Subcutaneous abdominal adipose tissue (tissue), 5 donors: ENCODE measurements around the gene SREBF2.

Experiments
- H3K27ac ChIP-seq: one replicate; pipeline ENCODE4 v1.7.0; 2013; ENCODE audit warnings: low read depth, mild to moderate bottlenecking, inconsistent platforms, low read length, moderate library complexity
- H3K27me3 ChIP-seq, 5 donors: one replicate each; pipeline ENCODE4 v1.7.0; 2013; ENCODE audit warnings: low read length in 5 of 5, inconsistent platforms in 1 of 5; ENCODE audit not compliant: control insufficient read depth in 5 of 5, insufficient read depth in 4 of 5
- H3K36me3 ChIP-seq, 5 donors: one replicate each; pipeline ENCODE4 v1.7.0; 2013; ENCODE audit warnings: low read length in 5 of 5; ENCODE audit not compliant: control insufficient read depth in 5 of 5, insufficient read depth in 5 of 5
- H3K4me1 ChIP-seq, 5 donors: one replicate each; pipeline ENCODE4 v1.7.0; 2013; ENCODE audit warnings: low read length in 5 of 5, mild to moderate bottlenecking in 3 of 5, moderate library complexity in 1 of 5; ENCODE audit not compliant: control insufficient read depth in 5 of 5, insufficient read depth in 5 of 5
- H3K4me3 ChIP-seq, 5 donors: one replicate each; pipeline ENCODE4 v1.7.0; 2013; ENCODE audit warnings: low read length in 5 of 5, low read depth in 1 of 5
- H3K9ac ChIP-seq, 5 donors: one replicate each; pipeline ENCODE4 v1.7.0; 2013; ENCODE audit warnings: low read length in 5 of 5, mild to moderate bottlenecking in 4 of 5, moderate library complexity in 3 of 5
- H3K9me3 ChIP-seq, 5 donors: one replicate each; pipeline ENCODE4 v1.7.0; 2013; ENCODE audit warnings: low read length in 5 of 5; ENCODE audit not compliant: control insufficient read depth in 5 of 5
- donor health status: healthy.
- donor health status: healthy.
- donor health status: healthy.
- donor health status: healthy.
- donor health status: healthy.

SREBF2 gene

DNA sequence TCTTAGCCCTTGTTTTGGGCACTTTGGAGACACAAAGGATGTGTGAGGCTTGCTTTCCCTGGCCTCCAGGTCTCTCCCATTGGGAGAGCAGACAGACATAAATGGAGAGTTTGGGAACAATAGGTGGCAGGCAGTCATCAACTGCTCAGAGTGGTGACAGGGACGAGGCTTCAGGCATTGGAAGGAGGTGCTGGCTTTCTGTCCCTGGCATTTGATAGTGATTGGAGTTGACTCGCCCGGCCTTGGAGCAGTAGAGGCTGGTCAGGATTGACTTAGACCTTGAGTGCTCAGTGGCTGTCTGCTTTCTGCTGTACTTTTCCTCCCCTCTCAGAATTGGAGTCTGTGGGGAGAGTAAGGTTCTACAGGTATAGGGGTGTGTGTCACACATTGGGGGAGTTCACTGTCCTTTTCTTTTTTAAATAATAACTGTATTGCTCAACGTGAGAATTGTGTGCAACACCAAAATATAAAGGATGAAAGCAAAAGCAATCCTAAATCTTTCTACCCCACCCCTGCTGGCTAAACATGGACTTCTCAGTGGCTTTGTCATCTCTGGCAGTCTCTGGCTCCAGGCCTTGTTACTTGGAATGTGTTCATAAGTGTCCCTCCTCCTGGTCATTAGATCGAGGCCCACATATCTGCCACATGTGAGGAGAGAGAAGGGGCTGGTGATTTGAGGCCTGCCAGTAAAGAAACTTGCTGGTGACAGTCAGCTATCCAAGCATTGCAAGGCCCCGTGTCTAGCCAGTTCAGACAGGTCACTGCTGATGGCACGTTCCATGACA, 60.9 kb downstream of the SREBF2 start:
- H3K36me3 ChIP-seq = peaks cover 1 to 92% (median 75%) of the 10 kb centered on the region in 5 donors
- H3K27me3 ChIP-seq = no peaks in the 10 kb centered on the region
- H3K4me3 ChIP-seq = no peak overlapping the region
- no peak overlapping the region for H3K9ac ChIP-seq
- no peak overlapping the region for H3K27ac ChIP-seq
- no peaks in the 10 kb centered on the region for H3K9me3 ChIP-seq
- no peaks in the 10 kb centered on the region for H3K4me1 ChIP-seq

- Histone ChIP-seq H3K27ac (no peak overlapping the region), H3K27me3 (no peaks in the 10 kb centered on the region), H3K9me3 (no peaks in the 10 kb centered on the region), H3K4me3 (no peak overlapping the region), H3K9ac (no peak overlapping the region), H3K4me1 (no peaks in the 10 kb centered on the region), H3K36me3 (peaks cover 0 to 100% (median 82%) of the 10 kb centered on the region in 5 donors)
These were observed 65.7 kb downstream of the SREBF2 start for GRCh38 chr22:41898645-41899044.

DNA sequence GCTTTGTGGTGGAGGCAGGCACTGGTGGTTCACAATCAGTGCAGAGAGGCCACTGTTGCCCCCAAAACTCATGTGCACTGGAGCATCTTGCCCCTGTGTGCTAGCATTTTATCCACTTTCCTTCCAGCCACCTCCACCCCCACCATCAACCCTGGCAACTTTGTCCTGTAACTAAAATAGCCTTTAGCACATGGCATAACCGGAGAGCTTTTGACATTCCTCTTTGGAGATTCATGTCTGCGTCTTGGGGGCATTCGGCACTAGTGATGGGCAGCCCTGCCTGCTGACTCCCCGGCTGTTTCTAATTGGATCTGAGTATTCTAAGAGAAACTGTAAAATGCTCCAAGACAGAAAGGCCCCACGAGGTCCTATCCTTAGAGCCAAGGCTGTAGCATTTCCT, 66.2 kb downstream of the SREBF2 start:
- H3K27ac ChIP-seq = no peak overlapping the region
- no peak overlapping the region for H3K4me3 ChIP-seq
- H3K4me1 ChIP-seq = no peaks in the 10 kb centered on the region
- H3K27me3 ChIP-seq = no peaks in the 10 kb centered on the region
- no peak overlapping the region for H3K9ac ChIP-seq
- peaks cover 0 to 100% (median 82%) of the 10 kb centered on the region in 5 donors for H3K36me3 ChIP-seq
- H3K9me3 ChIP-seq = no peaks in the 10 kb centered on the region

- Histone ChIP-seq H3K4me3 (no peak overlapping the region), H3K36me3 (peaks cover 0 to 100% (median 82%) of the 10 kb centered on the region in 5 donors), H3K9ac (no peak overlapping the region), H3K9me3 (no peaks in the 10 kb centered on the region), H3K27ac (no peak overlapping the region), H3K27me3 (no peaks in the 10 kb centered on the region), H3K4me1 (no peaks in the 10 kb centered on the region)
These were observed 67.2 kb downstream of the SREBF2 start for GRCh38 chr22:41899992-41900651.

GRCh38 chr22:41900652-41901312, 67.9 kb downstream of the SREBF2 start:
- no peak overlapping the region for H3K9ac ChIP-seq
- no peaks in the 10 kb centered on the region for H3K9me3 ChIP-seq
- no peak overlapping the region for H3K27ac ChIP-seq
- no peak overlapping the region for H3K4me3 ChIP-seq
- H3K4me1 ChIP-seq = no peaks in the 10 kb centered on the region
- no peaks in the 10 kb centered on the region for H3K27me3 ChIP-seq
- H3K36me3 ChIP-seq = peaks cover 0 to 100% (median 89%) of the 10 kb centered on the region in 5 donors

- H3K9me3 ChIP-seq = no peaks in the 10 kb centered on the region
- H3K27ac ChIP-seq = no peak overlapping the region
- H3K4me3 ChIP-seq = no peak overlapping the region
- peaks cover 0 to 96% (median 90%) of the 10 kb centered on the region in 5 donors for H3K36me3 ChIP-seq
- no peaks in the 10 kb centered on the region for H3K27me3 ChIP-seq
- H3K9ac ChIP-seq = no peak overlapping the region
- H3K4me1 ChIP-seq = no peaks in the 10 kb centered on the region
These were observed 69.1 kb downstream of the SREBF2 start for GRCh38 chr22:41902016-41902415.

- H3K27ac ChIP-seq = no peak overlapping the region
- no peaks in the 10 kb centered on the region for H3K9me3 ChIP-seq
- no peaks in the 10 kb centered on the region for H3K27me3 ChIP-seq
- peaks cover 0 to 96% (median 85%) of the 10 kb centered on the region in 5 donors for H3K36me3 ChIP-seq
- H3K9ac ChIP-seq = no peak overlapping the region
- no peak overlapping the region for H3K4me3 ChIP-seq
- no peaks in the 10 kb centered on the region for H3K4me1 ChIP-seq
These were observed 70.1 kb downstream of the SREBF2 start for GRCh38 chr22:41902932-41903421.

GRCh38 chr22:41904450-41905410, 71.8 kb downstream of the SREBF2 start:
- H3K36me3 ChIP-seq = peaks cover 0 to 80% (median 70%) of the 10 kb centered on the region in 5 donors
- no peak overlapping the region for H3K4me3 ChIP-seq
- peaks cover 0 to 9% (median 3%) of the 10 kb centered on the region in 5 donors for H3K4me1 ChIP-seq
- H3K9me3 ChIP-seq = no peaks in the 10 kb centered on the region
- H3K27me3 ChIP-seq = peaks cover 0 to 4% (median 0%) of the 10 kb centered on the region in 5 donors
- no peak overlapping the region for H3K9ac ChIP-seq
- H3K27ac ChIP-seq = no peak overlapping the region

DNA sequence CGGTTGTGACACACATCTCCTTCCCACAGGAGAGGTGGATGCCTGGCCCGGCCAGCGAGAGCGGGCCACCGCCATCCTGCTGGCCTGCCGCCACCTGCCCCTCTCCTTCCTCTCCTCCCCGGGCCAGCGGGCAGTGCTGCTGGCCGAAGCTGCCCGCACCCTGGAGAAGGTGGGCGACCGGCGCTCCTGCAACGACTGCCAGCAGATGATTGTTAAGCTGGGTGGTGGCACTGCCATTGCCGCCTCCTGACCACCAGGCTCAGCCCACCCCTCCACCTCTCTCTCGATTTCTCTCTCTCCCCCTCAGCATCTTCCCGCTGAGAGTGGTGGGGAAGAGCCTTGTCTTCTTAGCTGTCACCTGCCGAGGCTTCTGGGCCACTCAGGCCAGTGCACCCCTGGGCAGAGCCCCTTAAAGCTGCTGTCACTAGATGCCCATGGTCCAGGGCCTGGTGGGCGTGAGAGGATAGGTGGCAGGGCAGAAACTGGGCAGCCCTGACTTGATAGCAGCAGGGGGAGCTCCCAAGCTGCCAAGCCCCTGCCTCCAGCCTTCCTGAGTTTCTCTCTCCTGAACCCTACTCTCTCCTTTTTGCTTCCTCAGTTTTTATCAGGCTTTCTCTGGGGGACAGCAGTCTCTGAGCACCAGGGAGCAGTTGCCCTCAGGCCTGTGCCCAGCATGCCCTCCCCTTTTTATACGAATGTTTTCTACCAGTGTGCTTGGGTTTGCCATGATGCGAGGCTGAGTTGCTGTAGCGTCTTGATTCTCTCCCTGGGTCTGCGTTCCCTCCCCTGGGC, 72.7 kb downstream of the SREBF2 start:
- Histone ChIP-seq H3K4me1 (peaks cover 0 to 12% (median 8%) of the 10 kb centered on the region in 5 donors), H3K27ac (no peak overlapping the region), H3K4me3 (no peak overlapping the region), H3K9ac (no peak overlapping the region), H3K9me3 (no peaks in the 10 kb centered on the region), H3K27me3 (peaks cover 0 to 5% (median 3%) of the 10 kb centered on the region in 5 donors), H3K36me3 (peaks cover 0 to 71% (median 61%) of the 10 kb centered on the region in 5 donors)
